ENCODE data around the gene MAGEB4. TPM values are rescaled to one million over a fixed set of nuclear protein-coding genes. Genes with fewer than 3 reads are reported as not detected.

The MAGEB4 gene
- total and polyA plus RNA-seq, 2 of the 4 experiments (the other 2 are of a cell fraction) = not detected

DNA sequence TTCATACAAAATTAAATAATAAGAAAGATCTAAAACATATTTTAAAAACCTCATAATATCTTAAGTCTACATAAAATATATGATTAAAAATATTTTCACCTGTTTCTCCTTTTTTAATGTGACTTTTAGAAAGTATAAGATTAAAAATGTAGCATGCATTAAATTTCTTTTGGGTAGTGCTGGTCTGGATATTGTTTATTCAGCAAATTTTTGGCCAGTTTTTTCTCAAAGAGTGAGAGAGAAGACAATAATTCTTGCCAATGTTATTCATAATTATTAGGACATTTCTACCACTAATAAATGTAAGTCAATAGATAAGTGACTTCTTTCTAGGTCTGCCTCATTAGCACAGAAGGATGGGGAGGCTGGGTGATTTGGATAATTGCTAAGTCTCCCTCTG is 19.2 kb downstream of the MAGEB4 start:
- Histone ChIP-seq H4K20me1 (ENCODE audit: insufficient read depth, low read length) (no peaks in the 10 kb centered on the region), H3K4ac (ENCODE audit: low read depth, low read length) (no peak overlapping the region), H3K56ac (ENCODE audit: extremely low read depth, insufficient read depth, low read length) (no peak overlapping the region), H3K27me3 (ENCODE audit: control insufficient read depth, insufficient read depth, low read length) (peaks cover 5% of the 10 kb centered on the region), H3K9me1 (ENCODE audit: insufficient read depth, low read length) (no peaks in the 10 kb centered on the region), H3K79me1 (ENCODE audit: low read depth in 1 of 2, low read length in 2 of 2) (no peaks in the 10 kb centered on the region), H2AK5ac (ENCODE audit: low read depth, low read length) (no peak overlapping the region), H3K9ac (ENCODE audit: low read depth, low read length) (no peak overlapping the region), H2BK20ac (ENCODE audit: low read depth, low read length) (no peak overlapping the region), H3K18ac (ENCODE audit: low read depth, low read length) (no peak overlapping the region), H3K36me3 (ENCODE audit: control insufficient read depth, insufficient read depth, low read length) (no peaks in the 10 kb centered on the region), H3K14ac (replicated peaks; ENCODE audit: low read depth, low read length) (no peak overlapping the region), H4K5ac (ENCODE audit: low read depth, low read length) (no peak overlapping the region), H3K23ac (ENCODE audit: low read depth, low read length) (no peak overlapping the region), H2BK5ac (ENCODE audit: low read depth, low read length, poor library complexity, severe bottlenecking) (no peak overlapping the region), H3K27ac (ENCODE audit: insufficient read depth, low read length) (no peak overlapping the region), H3K4me2 (ENCODE audit: low read depth, low read length) (no peak overlapping the region), H2AK9ac (replicated peaks; ENCODE audit: low read depth, low read length, poor library complexity) (no peak overlapping the region), H4K8ac (ENCODE audit: low read depth in 2 of 2, low read length in 2 of 2) (no peak overlapping the region), H2BK120ac (ENCODE audit: low read depth, low read length) (no peak overlapping the region), H4K91ac (ENCODE audit: insufficient read depth, low read depth, low read length) (no peak overlapping the region), H2AFZ (replicated peaks; ENCODE audit: low read length, poor library complexity) (no peak overlapping the region), H3K4me1 (ENCODE audit: control insufficient read depth, insufficient read depth, low read length) (no peaks in the 10 kb centered on the region), H3K4me3 (ENCODE audit: insufficient read depth, low read depth, low read length) (no peak overlapping the region), H2BK15ac (ENCODE audit: low read depth, low read length) (no peak overlapping the region), H3K9me3 (ENCODE audit: control insufficient read depth, insufficient read depth, low read length) (no peaks in the 10 kb centered on the region)
- BruUV-seq (replicated peaks) = no TSS peak
- ATAC-seq (ENCODE audit: low read depth) (no peak), DNase-seq (no peak)
- dilution Hi-C loops (cut with HindIII; ENCODE audit: low sequenced_read_pairs, unreplicated experiment) = no loop called here
- CTCF ChIA-PET = interaction anchor here (0.7 kb wide), 1 partner anchor 139 kb away, joined by 3 read pairs; no protein-coding TSS in a partner anchor
- TF ChIP-seq MXI1 (IDR thresholded peaks at IDR 0.05; ENCODE audit: borderline replicate concordance, low read depth, low read length) (no peak), BHLHE40 (IDR thresholded peaks at IDR 0.05; ENCODE audit: low read depth, low read length) (no peak), CEBPB (IDR thresholded peaks at IDR 0.05; ENCODE audit: low read depth, low read length) (no peak), POLR2A (IDR thresholded peaks at IDR 0.05; ENCODE audit: low read depth, low read length) (no peak), RFX5 (IDR thresholded peaks at IDR 0.05; ENCODE audit: low read depth, low read length) (no peak), MAFK (IDR thresholded peaks at IDR 0.05; ENCODE audit: low read depth, low read length) (peak; percentile 62; the same call in 1 of the 2 replicates), FOS (IDR thresholded peaks at IDR 0.05; ENCODE audit: low read depth, low read length) (no peak)
- TF ChIP-seq, protein P1, sequence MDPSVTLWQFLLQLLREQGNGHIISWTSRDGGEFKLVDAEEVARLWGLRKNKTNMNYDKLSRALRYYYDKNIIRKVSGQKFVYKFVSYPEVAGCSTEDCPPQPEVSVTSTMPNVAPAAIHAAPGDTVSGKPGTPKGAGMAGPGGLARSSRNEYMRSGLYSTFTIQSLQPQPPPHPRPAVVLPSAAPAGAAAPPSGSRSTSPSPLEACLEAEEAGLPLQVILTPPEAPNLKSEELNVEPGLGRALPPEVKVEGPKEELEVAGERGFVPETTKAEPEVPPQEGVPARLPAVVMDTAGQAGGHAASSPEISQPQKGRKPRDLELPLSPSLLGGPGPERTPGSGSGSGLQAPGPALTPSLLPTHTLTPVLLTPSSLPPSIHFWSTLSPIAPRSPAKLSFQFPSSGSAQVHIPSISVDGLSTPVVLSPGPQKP (IDR thresholded peaks at IDR 0.05; ENCODE audit: borderline replicate concordance, low read depth, low read length) = no peak
- intact Hi-C loops (cut with micrococcal nuclease) = no loop called here
- POLR2A ChIA-PET (ENCODE audit: unreplicated experiment) = no interaction called here
- in situ Hi-C loops (cut with MboI; ENCODE audit: low sequenced_read_pairs) = no loop called here

All from IMR-90 (cell line).